HepG2 (cell line): ENCODE measurements around the gene NCOA7. TPM values are rescaled to one million over a fixed set of nuclear protein-coding genes. Genes with fewer than 3 reads are reported as not detected.

ENCODE experiments used
- FOXA3 ChIP-seq: IDR thresholded peaks from 2 replicates; pipeline ENCODE4 v1.6.1; 2016; ENCODE audit warnings: missing genetic modification reagents, missing compliant biosample characterization
- MIXL1 ChIP-seq: IDR thresholded peaks from 2 replicates; pipeline ENCODE4 v1.6.1; 2016
- NFIC ChIP-seq: IDR thresholded peaks from 2 replicates; pipeline ENCODE4 v1.6.1; 2012; ENCODE audit warnings: mild to moderate bottlenecking, low read length, inconsistent platforms
- RERE ChIP-seq: IDR thresholded peaks from 2 replicates; pipeline ENCODE4 v1.6.1; 2016; ENCODE audit warnings: low read depth, missing genetic modification reagents, missing compliant biosample characterization
- TSC22D2 ChIP-seq: sonication (generic); formaldehyde crosslinking; IDR thresholded peaks from 2 replicates; pipeline ENCODE4 v1.5.1; 2020; ENCODE audit warnings: missing genetic modification reagents, mild to moderate bottlenecking, borderline replicate concordance
- ZBTB8A ChIP-seq: sonication (generic); formaldehyde crosslinking; IDR thresholded peaks from 2 replicates; pipeline ENCODE4 v1.4.0; 2020; ENCODE audit warnings: mild to moderate bottlenecking, low read depth, missing genetic modification reagents, borderline replicate concordance
- ZNF235 ChIP-seq: sonication (generic); formaldehyde crosslinking; IDR thresholded peaks from 2 replicates; pipeline ENCODE4 v1.8.1; 2023; ENCODE audit warnings: mild to moderate bottlenecking, missing genetic modification reagents, borderline replicate concordance
- ZNF362 ChIP-seq: sonication (generic); formaldehyde crosslinking; IDR thresholded peaks from 2 replicates; pipeline ENCODE4 v1.4.0; 2020; ENCODE audit warnings: missing genetic modification reagents, mild to moderate bottlenecking, borderline replicate concordance
- ZNF407 ChIP-seq: sonication (generic); formaldehyde crosslinking; IDR thresholded peaks from one replicate; pipeline ENCODE4 v1.5.1; 2020; ENCODE audit warnings: mild to moderate bottlenecking, missing genetic modification reagents; ENCODE audit errors: not compliant biosample characterization
- ZNF780A ChIP-seq: sonication (generic); formaldehyde crosslinking; IDR thresholded peaks from 2 replicates; pipeline ENCODE4 v1.8.0; 2022; ENCODE audit warnings: mild to moderate bottlenecking, missing genetic modification reagents, moderate library complexity
- polyA plus RNA-seq, 8 experiments: library from polyadenylated mRNA; depleted of rRNA in 3 of 8; stranded (reverse) in 7 of 8; unstranded in 1 of 8; fragments of >200 nt; fragmentation: Illumina TruSeq in 4 of 8; extraction: Trizol in 4 of 8; gene quantifications; 2 replicates each; pipeline versions ENCODE4 v1.2.1 to v1.2.3, GENCODE V29; 2011 to 2016; ENCODE audit warnings: low read depth in 4 of 8, missing spikeins in 1 of 8, mixed read lengths in 1 of 8; ENCODE audit not compliant: insufficient read depth in 1 of 8
- total RNA-seq, 5 experiments: library from RNA; depleted of rRNA; stranded (reverse); fragments of >200 nt; fragmentation: Illumina TruSeq; extraction: Trizol; gene quantifications; 2 replicates each; pipeline ENCODE4 v1.2.3, GENCODE V29; 2016; ENCODE audit warnings: low read depth in 1 of 5
- TF ChIP-seq, protein P1 (sequence below): sonication (generic); formaldehyde crosslinking; IDR thresholded peaks from 2 replicates; pipeline ENCODE4 v1.9.0; 2022; ENCODE audit warnings: missing genetic modification reagents, mild to moderate bottlenecking, borderline replicate concordance

NCOA7 gene
- total and polyA plus RNA-seq, 2 of the 13 experiments (the other 11 are each of a cell fraction or from before 2014, with no cell fraction given): 13.6 to 20.8 TPM

GRCh38 chr6:125945378-125946141, 154.8 kb downstream of the NCOA7 start (continued):
- no peak for TF ChIP-seq ZNF407 (CRISPR knock-in tag)
- TF ChIP-seq ZNF235 (CRISPR knock-in tag): no peak
- no peak for TF ChIP-seq ZNF780A
- no peak for TF ChIP-seq ZBTB8A (CRISPR knock-in tag)
- TF ChIP-seq TSC22D2 (CRISPR knock-in tag): no peak
- TF ChIP-seq, protein P1, sequence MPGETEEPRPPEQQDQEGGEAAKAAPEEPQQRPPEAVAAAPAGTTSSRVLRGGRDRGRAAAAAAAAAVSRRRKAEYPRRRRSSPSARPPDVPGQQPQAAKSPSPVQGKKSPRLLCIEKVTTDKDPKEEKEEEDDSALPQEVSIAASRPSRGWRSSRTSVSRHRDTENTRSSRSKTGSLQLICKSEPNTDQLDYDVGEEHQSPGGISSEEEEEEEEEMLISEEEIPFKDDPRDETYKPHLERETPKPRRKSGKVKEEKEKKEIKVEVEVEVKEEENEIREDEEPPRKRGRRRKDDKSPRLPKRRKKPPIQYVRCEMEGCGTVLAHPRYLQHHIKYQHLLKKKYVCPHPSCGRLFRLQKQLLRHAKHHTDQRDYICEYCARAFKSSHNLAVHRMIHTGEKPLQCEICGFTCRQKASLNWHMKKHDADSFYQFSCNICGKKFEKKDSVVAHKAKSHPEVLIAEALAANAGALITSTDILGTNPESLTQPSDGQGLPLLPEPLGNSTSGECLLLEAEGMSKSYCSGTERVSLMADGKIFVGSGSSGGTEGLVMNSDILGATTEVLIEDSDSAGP (CRISPR knock-in tag): no peak
- peak; percentile 93 for TF ChIP-seq MIXL1
- peak; percentile 43; the same call in 1 of the 2 replicates for TF ChIP-seq FOXA3 (CRISPR knock-in tag)
- no peak for TF ChIP-seq NFIC
- 0 out of 2 replicates have a peak, but pooled peaks have one; percentile 16 for TF ChIP-seq RERE (CRISPR knock-in tag)
- TF ChIP-seq ZNF362: peak; percentile 46; the same call in 1 of the 2 replicates
